ENCODE data around the gene DHTKD1. TPM values are rescaled to one million over a fixed set of nuclear protein-coding genes. Genes with fewer than 3 reads are reported as not detected.

Gene DHTKD1
- total and polyA plus RNA-seq, 11 donors = 11.4 to 44.3 (median 28.9) TPM

DNA sequence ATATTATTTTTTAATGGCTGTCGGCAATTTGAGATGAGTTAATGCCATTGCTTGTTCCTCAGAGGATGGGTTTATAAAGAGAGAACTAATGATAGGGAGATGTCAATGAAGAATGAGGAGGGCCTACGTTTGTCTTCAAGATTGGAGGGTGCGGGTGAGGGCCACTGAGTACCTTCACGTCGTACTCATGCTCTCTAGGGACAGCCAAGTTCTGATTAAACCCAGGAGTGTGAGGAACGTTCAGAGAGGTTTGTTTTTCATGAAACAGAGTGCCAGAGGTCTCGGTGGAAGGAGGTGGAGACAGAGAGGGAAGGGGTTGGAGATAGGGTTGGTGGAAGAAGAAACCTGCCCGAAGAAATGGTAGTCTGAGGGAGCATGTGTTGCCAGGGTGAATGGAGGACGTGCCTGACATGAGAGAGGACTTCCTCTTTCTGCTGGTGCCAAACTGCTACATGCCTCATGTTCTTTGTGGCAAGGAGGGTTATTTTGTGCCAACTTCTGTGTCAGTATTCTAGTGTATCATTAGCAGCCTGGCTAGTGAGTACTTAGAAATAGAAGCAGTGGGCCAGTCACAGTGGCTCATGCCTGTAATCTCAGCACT is 8.9 kb downstream of the DHTKD1 start:
- intact Hi-C loops (cut with DNase I) = no loop called here
- TF ChIP-seq, protein P1, sequence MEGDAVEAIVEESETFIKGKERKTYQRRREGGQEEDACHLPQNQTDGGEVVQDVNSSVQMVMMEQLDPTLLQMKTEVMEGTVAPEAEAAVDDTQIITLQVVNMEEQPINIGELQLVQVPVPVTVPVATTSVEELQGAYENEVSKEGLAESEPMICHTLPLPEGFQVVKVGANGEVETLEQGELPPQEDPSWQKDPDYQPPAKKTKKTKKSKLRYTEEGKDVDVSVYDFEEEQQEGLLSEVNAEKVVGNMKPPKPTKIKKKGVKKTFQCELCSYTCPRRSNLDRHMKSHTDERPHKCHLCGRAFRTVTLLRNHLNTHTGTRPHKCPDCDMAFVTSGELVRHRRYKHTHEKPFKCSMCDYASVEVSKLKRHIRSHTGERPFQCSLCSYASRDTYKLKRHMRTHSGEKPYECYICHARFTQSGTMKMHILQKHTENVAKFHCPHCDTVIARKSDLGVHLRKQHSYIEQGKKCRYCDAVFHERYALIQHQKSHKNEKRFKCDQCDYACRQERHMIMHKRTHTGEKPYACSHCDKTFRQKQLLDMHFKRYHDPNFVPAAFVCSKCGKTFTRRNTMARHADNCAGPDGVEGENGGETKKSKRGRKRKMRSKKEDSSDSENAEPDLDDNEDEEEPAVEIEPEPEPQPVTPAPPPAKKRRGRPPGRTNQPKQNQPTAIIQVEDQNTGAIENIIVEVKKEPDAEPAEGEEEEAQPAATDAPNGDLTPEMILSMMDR (IDR thresholded peaks at IDR 0.05) = no peak
- TF ChIP-seq POLR2A (IDR thresholded peaks at IDR 0.05) = no peak
- Histone ChIP-seq H3K36me3 (peaks cover 0 to 23% (median 12%) of the 10 kb centered on the region in 9 donors), H3K9me3 (no peaks in the 10 kb centered on the region), H3K4me3 (no peak overlapping the region), H3K27me3 (no peaks in the 10 kb centered on the region), H3K27ac (no peak overlapping the region), H3K4me1 (peaks cover 0 to 6% (median 0%) of the 10 kb centered on the region in 12 donors)
- ATAC-seq (peak in 2 of 4 donors; percentile 26 to 53), DNase-seq (no peak)
- WGBS, 4 donors = 74 to 79% (median 77%) methylated on average over 9 of the region's 9 CpGs

DNA sequence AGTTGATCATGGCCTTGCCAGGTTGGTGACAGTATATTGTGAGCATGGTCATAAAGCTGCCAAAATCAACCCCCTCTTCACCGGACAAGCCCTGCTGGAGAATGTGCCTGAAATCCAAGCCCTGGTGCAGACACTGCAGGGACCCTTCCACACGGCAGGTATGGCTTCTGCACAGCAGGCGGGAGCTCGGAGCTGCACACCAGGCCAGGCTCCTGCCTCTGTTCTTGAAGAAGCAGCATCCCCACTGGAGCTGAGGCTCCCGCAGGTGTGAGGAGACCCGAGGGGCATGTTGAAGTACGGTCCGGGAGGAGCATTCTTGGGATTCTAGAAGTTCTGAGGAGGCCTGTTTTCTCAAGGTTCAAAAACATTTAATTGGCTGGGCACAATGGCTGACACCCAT is 12.7 kb downstream of the DHTKD1 start:
- WGBS, 4 donors = 87 to 97% (median 90%) methylated on average over 5 to 8 of the region's 8 CpGs
- Histone ChIP-seq H3K9me3 (no peaks in the 10 kb centered on the region), H3K4me3 (no peak overlapping the region), H3K27ac (no peak overlapping the region), H3K36me3 (peaks cover 0 to 56% (median 40%) of the 10 kb centered on the region in 9 donors), H3K27me3 (no peaks in the 10 kb centered on the region), H3K4me1 (peaks cover 0 to 6% (median 0%) of the 10 kb centered on the region in 12 donors)
- TF ChIP-seq, protein P1 (IDR thresholded peaks at IDR 0.05) = no peak
- TF ChIP-seq POLR2A (IDR thresholded peaks at IDR 0.05) = no peak
- ATAC-seq (no peak), DNase-seq (no peak)
- intact Hi-C loops (cut with DNase I) = no loop called here

DNA sequence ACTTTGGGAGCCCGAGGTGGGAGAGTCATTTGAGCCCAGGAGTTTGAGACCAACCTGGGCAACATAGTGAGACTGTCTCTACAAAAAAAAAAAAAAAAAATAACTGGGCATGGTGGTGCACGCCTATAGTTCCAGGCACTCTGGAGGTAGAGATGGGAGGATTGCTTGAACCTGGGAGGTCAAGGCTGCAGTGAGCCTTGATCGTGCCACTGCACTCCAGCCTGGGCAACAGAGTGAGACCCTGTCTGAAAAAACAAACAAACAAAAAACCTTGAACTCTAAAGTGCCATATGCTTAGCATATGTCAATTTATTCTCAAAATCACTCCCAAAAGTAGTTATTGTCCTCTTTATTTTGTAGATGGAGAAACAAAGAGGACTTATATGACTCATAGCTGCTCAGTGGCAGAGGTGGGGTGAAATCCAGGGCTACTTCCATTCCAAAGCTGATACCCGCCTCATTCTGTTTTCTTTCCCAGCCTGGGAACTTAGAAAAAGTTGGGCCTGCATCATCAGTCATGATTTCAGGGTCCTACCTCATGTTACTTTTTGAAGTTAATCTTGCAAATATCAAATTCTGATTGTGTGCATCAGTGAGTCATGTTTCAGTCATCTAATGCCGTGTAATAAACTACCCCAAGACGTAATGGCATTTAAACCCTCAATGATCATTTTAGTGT is 13.3 kb downstream of the DHTKD1 start:
- intact Hi-C loops (cut with DNase I) = no loop called here
- ATAC-seq (no peak), DNase-seq (no peak)
- peaks cover 0 to 6% (median 0%) of the 10 kb centered on the region in 12 donors for H3K4me1 ChIP-seq
- 79 to 95% (median 91%) methylated on average over 6 of the region's 6 CpGs for WGBS, 4 donors
- TF ChIP-seq POLR2A (IDR thresholded peaks at IDR 0.05) = no peak
- TF ChIP-seq, protein P1 (IDR thresholded peaks at IDR 0.05) = no peak
- H3K9me3 ChIP-seq = no peaks in the 10 kb centered on the region
- H3K27me3 ChIP-seq = no peaks in the 10 kb centered on the region
- H3K36me3 ChIP-seq = peaks cover 0 to 60% (median 45%) of the 10 kb centered on the region in 9 donors
- H3K27ac ChIP-seq = no peak overlapping the region
- H3K4me3 ChIP-seq = no peak overlapping the region

DNA sequence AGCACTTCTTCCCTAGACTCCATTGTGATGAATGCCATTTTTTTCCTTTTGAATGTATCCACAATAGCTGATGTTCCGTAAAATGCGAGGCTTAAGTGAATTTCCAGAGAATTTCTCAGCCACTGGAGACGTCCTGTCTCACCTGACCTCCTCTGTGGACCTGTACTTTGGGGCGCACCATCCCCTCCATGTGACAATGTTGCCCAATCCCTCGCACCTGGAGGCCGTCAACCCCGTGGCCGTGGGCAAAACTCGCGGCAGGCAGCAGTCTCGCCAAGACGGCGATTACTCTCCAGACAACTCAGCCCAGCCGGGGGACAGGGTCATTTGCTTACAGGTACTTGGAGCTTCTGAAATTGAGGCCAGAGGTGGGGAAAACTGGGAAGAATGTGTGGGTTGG is 20.2 kb downstream of the DHTKD1 start:
- Histone ChIP-seq H3K4me3 (no peak overlapping the region), H3K36me3 (peaks cover 0 to 99% (median 83%) of the 10 kb centered on the region in 9 donors), H3K9me3 (no peaks in the 10 kb centered on the region), H3K4me1 (no peaks in the 10 kb centered on the region), H3K27me3 (no peaks in the 10 kb centered on the region), H3K27ac (no peak overlapping the region)
- intact Hi-C loops (cut with DNase I) = no loop called here
- no peak for ATAC-seq
- WGBS, 4 donors = 90 to 97% (median 95%) methylated on average over 14 of the region's 14 CpGs
- TF ChIP-seq, protein P1 (IDR thresholded peaks at IDR 0.05) = no peak
- TF ChIP-seq POLR2A (IDR thresholded peaks at IDR 0.05) = no peak
- DNase-seq = no peak

All from heart left ventricle (tissue), 16 donors.